IPS-11a (cell line): ENCODE results near the gene LHFPL2.

Experiments used
- H3K4me3 ChIP-seq: one replicate; pipeline ENCODE4 v1.5.1; 2013; ENCODE audit warnings: low read depth, low read length, control low read depth

Gene LHFPL2

DNA sequence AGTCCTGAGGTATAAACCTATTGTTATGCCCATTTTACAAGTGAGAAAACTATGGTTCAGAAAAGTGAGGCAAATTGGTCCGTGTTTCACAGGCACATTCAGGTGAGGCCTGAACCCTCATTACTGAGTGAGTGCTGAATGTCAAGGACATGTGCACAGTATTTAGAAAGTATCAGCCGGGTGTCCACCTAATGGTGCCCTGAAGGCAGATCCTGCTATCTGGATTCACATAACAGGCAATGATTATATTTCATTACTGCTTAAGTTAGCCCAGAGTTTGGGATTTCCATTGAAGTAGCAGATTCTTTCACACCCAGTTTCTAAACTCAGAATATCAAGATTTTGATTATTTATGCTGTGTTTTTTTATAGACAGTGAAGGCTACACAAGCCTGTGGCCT is 142.7 kb downstream of the LHFPL2 start:
- no peak overlapping the region for H3K4me3 ChIP-seq

- no peak overlapping the region for H3K4me3 ChIP-seq
These were observed 143.6 kb downstream of the LHFPL2 start for GRCh38 chr5:78504704-78505677.

GRCh38 chr5:78503958-78504653 is 144.5 kb downstream of the LHFPL2 start:
- H3K4me3 ChIP-seq = no peak overlapping the region

- H3K4me3 ChIP-seq = no peak overlapping the region
These were observed 146.9 kb downstream of the LHFPL2 start for GRCh38 chr5:78501411-78502352.

DNA sequence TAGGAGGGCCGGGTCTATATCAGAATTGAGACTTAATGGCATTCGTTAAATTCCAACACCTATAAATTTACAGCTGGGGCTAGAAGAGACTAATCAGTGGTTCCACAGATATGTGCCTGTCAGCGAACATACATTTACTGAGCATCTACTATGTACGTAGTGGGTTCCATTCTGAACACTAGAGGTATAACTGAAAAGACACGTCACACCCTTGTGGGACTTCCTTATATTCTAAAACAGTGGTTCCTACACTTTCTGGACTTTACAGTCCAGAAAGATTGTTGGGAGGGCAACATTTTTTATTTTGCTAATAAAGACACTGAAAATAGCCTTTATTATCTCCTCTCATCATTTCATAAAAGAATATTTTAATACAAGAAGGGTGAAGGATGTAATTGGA is 147.7 kb downstream of the LHFPL2 start:
- H3K4me3 ChIP-seq = no peak overlapping the region

DNA sequence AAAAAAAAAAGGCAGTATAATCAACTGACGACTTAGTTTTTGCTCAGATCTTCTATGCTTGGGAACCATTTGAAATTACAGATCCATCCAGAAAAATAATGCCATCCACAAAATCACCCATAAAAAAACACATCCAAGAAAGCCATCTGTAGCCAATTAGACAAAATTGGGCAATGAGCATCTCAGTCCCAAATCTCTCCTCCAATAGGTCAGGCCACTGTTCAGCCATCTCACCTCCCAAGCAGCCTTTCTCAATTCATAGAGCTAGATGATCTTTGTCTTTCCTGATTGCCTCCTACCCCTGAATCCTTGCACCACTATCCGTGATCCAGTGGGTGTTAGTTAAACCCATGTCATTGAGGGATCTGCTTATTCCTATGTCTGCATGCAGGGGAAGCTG is 148.5 kb downstream of the LHFPL2 start:
- no peak overlapping the region for H3K4me3 ChIP-seq

- no peak overlapping the region for H3K4me3 ChIP-seq
These were observed 149.1 kb downstream of the LHFPL2 start for GRCh38 chr5:78499485-78499884.

- no peak overlapping the region for H3K4me3 ChIP-seq
These were observed 150.7 kb downstream of the LHFPL2 start for GRCh38 chr5:78497573-78498533.

DNA sequence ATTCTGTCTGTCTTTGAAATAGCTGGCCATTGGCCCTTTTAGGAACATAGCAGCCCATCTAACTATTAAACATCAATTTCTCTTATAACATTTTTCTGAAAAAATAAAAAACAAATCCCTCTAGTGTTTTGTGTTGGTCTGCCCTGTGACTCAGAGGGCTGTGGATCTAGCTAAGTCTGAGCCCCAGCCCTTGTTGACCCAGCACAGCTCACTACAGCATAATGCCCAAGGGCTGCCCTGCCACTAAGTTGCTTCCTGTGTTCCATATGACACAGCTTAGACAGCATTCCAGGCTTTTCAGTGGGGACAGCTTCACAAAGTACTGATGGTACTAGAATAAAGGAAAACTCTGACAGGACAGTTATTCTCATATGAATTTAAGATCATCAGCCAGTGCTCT is 152.2 kb downstream of the LHFPL2 start:
- H3K4me3 ChIP-seq = no peak overlapping the region

- no peak overlapping the region for H3K4me3 ChIP-seq
These were observed 152.8 kb downstream of the LHFPL2 start for GRCh38 chr5:78495800-78496199.

- no peak overlapping the region for H3K4me3 ChIP-seq
These were observed 155.9 kb downstream of the LHFPL2 start for GRCh38 chr5:78492650-78493049.

GRCh38 chr5:78492224-78492623 is 156.3 kb downstream of the LHFPL2 start:
- no peak overlapping the region for H3K4me3 ChIP-seq

DNA sequence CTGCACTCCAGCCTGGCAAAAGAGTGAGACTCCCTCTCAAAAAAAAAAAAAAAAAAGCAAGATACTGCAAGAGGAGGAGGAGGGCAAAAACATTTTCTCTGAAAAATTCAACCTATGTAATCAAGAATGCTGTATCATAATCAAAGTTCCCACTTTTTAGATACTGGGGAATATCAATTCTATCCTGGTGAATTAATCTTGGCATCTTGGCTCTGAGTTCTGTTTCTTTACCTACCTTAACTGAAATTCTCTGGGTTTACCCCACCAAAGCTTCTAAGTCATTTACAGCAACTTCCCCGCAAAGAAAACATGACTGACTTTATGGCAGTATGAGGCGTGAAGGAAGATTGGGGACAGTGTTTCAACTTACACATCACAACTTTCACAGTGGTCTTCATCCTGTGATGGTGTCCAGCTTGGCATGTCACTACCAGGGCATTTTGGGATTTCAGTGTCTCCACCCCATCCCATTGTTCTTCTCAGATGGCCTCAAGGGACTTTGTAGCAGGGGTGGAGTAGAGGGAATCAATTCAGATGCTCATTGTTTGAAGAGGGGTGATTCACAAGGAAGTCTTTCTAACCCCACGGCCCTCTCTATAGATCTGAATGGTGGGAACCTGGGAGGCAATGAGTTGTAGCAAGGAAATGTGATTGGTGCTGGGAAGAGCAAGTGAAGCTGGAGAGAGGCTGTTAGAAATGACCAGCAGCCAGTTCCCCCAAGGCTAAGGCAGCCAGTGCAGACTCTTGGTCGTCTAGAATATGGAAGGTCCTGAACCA is 157.7 kb downstream of the LHFPL2 start:
- no peak overlapping the region for H3K4me3 ChIP-seq

DNA sequence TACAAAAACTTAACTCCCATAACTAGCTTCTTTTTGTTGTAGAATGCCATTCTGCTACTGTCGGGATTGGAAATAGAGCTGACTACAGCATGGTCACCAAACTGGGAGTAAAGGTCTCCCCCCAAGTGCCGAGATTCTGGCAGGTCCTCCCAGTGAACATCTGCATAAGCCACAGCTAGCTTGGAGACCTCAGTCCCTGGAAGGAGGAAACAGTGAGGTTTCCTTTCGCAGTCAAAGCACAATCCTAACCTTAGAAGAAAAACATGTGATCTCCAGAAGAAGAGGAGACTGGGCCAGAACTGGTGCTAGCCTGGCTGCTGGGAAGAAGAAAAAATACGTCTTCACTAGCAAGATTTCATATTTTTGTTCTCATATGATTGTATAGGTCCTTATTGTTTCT is 160.7 kb downstream of the LHFPL2 start:
- H3K4me3 ChIP-seq = no peak overlapping the region

DNA sequence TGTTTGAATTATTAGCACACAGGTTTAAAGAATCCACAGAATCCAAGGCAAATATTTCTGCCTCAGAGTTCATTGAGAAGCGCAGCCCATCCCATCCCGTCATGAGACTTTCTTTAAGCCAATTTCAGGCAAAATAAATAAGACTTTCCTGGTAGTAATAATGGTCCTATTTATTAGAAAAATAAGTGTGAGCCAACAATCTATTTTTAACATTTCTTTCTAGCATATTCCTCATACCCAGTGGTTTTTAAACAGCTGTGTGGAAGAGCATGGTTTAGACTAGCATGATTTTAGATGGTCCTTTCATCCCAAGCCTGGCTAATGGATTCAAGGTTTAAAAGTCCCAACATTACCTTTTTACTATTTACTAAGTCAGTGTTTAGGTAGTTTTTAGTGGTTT is 162.4 kb downstream of the LHFPL2 start:
- H3K4me3 ChIP-seq = no peak overlapping the region

GRCh38 chr5:78483809-78484521 is 164.6 kb downstream of the LHFPL2 start:
- H3K4me3 ChIP-seq = no peak overlapping the region

DNA sequence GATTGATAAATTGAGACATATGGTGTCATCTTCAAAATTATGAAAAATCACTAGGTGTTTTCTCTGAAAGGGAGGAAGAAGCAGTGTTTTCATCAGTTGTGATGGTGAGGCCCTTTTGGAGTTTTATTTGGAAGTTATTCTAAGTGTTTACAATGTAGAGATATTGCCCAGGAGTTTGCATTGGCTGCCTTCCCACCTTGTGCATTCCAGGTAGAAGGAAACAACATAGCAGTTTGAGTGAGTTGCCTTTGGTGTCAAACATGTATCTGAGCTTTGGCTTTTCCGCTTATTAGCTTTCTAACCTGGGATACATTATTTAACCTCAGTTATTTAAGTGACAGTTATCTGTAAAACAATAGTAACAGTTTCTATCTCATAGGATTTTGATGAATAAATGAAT is 165.6 kb downstream of the LHFPL2 start:
- H3K4me3 ChIP-seq = no peak overlapping the region

GRCh38 chr5:78476795-78477194 is 171.8 kb downstream of the LHFPL2 start:
- H3K4me3 ChIP-seq = no peak overlapping the region

GRCh38 chr5:78475370-78475769 is 173.2 kb downstream of the LHFPL2 start:
- no peak overlapping the region for H3K4me3 ChIP-seq
